Midbrain (tissue), 1 donor: ENCODE measurements around the gene PML.
"Not testable (repeated sequence)": the region's sequence is repeated elsewhere in the genome, so short reads cannot be mapped to it uniquely, and the experiment has no call there.

Source experiments
- DNase-seq: peaks from one replicate; lab custom pipeline; 2025; lab: John Stamatoyannopoulos, UW

PML gene

GRCh38 chr15:74060251-74060650 lies 65.7 kb downstream of the PML start:
- DNase-seq, result no peak

- no peak for DNase-seq
Observed at GRCh38 chr15:74062236-74062635, 67.7 kb downstream of the PML start.

GRCh38 chr15:74062671-74063070 lies 68.2 kb downstream of the PML start:
- no peak for DNase-seq

- DNase-seq, result not testable (repeated sequence)
Observed at GRCh38 chr15:74063425-74064146, 69.1 kb downstream of the PML start.

GRCh38 chr15:74064183-74064582 lies 69.7 kb downstream of the PML start:
- DNase-seq, result not testable (repeated sequence)

GRCh38 chr15:74064822-74065221 lies 70.3 kb downstream of the PML start:
- not testable (repeated sequence) for DNase-seq

- DNase-seq, result not testable (repeated sequence)
Observed at GRCh38 chr15:74065684-74066411, 71.3 kb downstream of the PML start.

GRCh38 chr15:74071645-74072044 lies 77.1 kb downstream of the PML start:
- DNase-seq, result not testable (repeated sequence)

- not testable (repeated sequence) for DNase-seq
Observed at GRCh38 chr15:74072132-74072531, 77.6 kb downstream of the PML start.

- not testable (repeated sequence) for DNase-seq
Observed at GRCh38 chr15:74072614-74073337, 78.3 kb downstream of the PML start.

GRCh38 chr15:74075781-74076180 lies 81.3 kb downstream of the PML start:
- DNase-seq, result not testable (repeated sequence)

GRCh38 chr15:74082450-74082849 lies 87.9 kb downstream of the PML start, which contains the start of gene GOLGA6A:
Gene GOLGA6A (minus strand): TSS chr15:74082550. CDS start chr15:74082509, 41 bp downstream.
- DNase-seq, result not testable (repeated sequence)

- DNase-seq, result not testable (repeated sequence)
Observed at GRCh38 chr15:74094567-74094966, 100.1 kb downstream of the PML start.

GRCh38 chr15:74095610-74096009 lies 101.1 kb downstream of the PML start:
- not testable (repeated sequence) for DNase-seq

GRCh38 chr15:74096753-74097474 lies 102.4 kb downstream of the PML start:
- DNase-seq, result not testable (repeated sequence)
